Naive B cell (primary cell): ENCODE data around the gene SLC35E3. TPM values are rescaled to one million over a fixed set of nuclear protein-coding genes. Genes with fewer than 3 reads are reported as not detected.
A peak's percentile ranks its signal among the peaks of the same experiment; 100 is the strongest.

ENCODE experiments used
- ATAC-seq, 2 donors: fragments of 150-1000 bp; cut with Tn5 transposase; 2 replicates each; pipeline ENCODE4 v1.10.0; 2021; ENCODE audit warnings: low read depth in 2 of 2, mild to moderate bottlenecking in 2 of 2, moderate library complexity in 2 of 2
- DNase-seq: peaks from one replicate; pipeline ENCODE4 v3.0.0; 2022
- H3K27ac Mint-ChIP-seq, 6 donors: one replicate each; pipeline ENCODE4 v1.8.0; 2020 to 2022; ENCODE audit warnings: mild to moderate bottlenecking in 6 of 6, mixed read lengths in 6 of 6, moderate library complexity in 5 of 6, inconsistent platforms in 2 of 6
- H3K27me3 Mint-ChIP-seq, 3 donors: one replicate each; pipeline ENCODE4 v1.8.0; 2021 to 2022; ENCODE audit warnings: mixed read lengths in 3 of 3, mild to moderate bottlenecking in 1 of 3
- H3K36me3 Mint-ChIP-seq, 2 donors: one replicate each; pipeline ENCODE4 v1.8.0; 2020 to 2022; ENCODE audit warnings: mixed read lengths in 2 of 2, inconsistent platforms in 1 of 2, mild to moderate bottlenecking in 1 of 2
- H3K4me1 Mint-ChIP-seq, 3 donors: one replicate each; pipeline ENCODE4 v1.8.0; 2020 to 2022; ENCODE audit warnings: mixed read lengths in 3 of 3, inconsistent platforms in 1 of 3, mild to moderate bottlenecking in 1 of 3, moderate library complexity in 1 of 3
- H3K4me3 Mint-ChIP-seq, 8 donors: one replicate each; pipeline ENCODE4 v1.8.0; 2020 to 2022; ENCODE audit warnings: mild to moderate bottlenecking in 8 of 8, mixed read lengths in 8 of 8, moderate library complexity in 8 of 8, inconsistent platforms in 2 of 8
- H3K9me3 Mint-ChIP-seq, 7 donors: one replicate each; pipeline ENCODE4 v1.8.0; 2020 to 2022; ENCODE audit warnings: mixed read lengths in 7 of 7, mild to moderate bottlenecking in 5 of 7, inconsistent platforms in 2 of 7, moderate library complexity in 1 of 7
- polyA plus RNA-seq, 6 donors: library from polyadenylated mRNA; unstranded; fragments of 300-500 nt; fragmentation: Illumina TruSeq; gene quantifications; one replicate each; pipeline ENCODE4 v1.2.3, GENCODE V29; 2021; ENCODE audit warnings: low read depth in 6 of 6

The SLC35E3 gene
- polyA plus RNA-seq, 6 donors from 2014 or later = 11.4 to 26.2 (median 16.4) TPM

- Mint-ChIP-seq H3K4me3 (no peak overlapping the region), H3K27me3 (no peaks in the 10 kb centered on the region), H3K4me1 (peaks cover 0 to 16% (median 3%) of the 10 kb centered on the region in 3 donors), H3K9me3 (no peaks in the 10 kb centered on the region), H3K36me3 (peaks cover 19 to 20% of the 10 kb centered on the region in 2 donors), H3K27ac (no peak overlapping the region)
- DNase-seq = no peak
- no peak for ATAC-seq
Measured at GRCh38 chr12:68760806-68761441, 14.9 kb downstream of the SLC35E3 start.

- Mint-ChIP-seq H3K4me3 (no peak overlapping the region), H3K36me3 (peaks cover 19 to 20% of the 10 kb centered on the region in 2 donors), H3K27ac (peak overlapping the region in 1 of 6 donors; percentile 58), H3K4me1 (peaks cover 0 to 16% (median 3%) of the 10 kb centered on the region in 3 donors), H3K9me3 (no peaks in the 10 kb centered on the region), H3K27me3 (no peaks in the 10 kb centered on the region)
- ATAC-seq (no peak), DNase-seq (no peak)
Measured at GRCh38 chr12:68761442-68761812, 15.5 kb downstream of the SLC35E3 start.

GRCh38 chr12:68761901-68762630 lies 16.1 kb downstream of the SLC35E3 start:
- Mint-ChIP-seq H3K4me3 (no peak overlapping the region), H3K27ac (peak overlapping the region in 3 of 6 donors; percentile 2 to 64 (median 11)), H3K4me1 (peaks cover 0 to 16% (median 3%) of the 10 kb centered on the region in 3 donors), H3K27me3 (no peaks in the 10 kb centered on the region), H3K9me3 (no peaks in the 10 kb centered on the region), H3K36me3 (peaks cover 20 to 23% of the 10 kb centered on the region in 2 donors)
- DNase-seq (no peak), ATAC-seq (no peak)

- H3K9me3 Mint-ChIP-seq = no peaks in the 10 kb centered on the region
- peaks cover 0 to 16% (median 3%) of the 10 kb centered on the region in 3 donors for H3K4me1 Mint-ChIP-seq
- DNase-seq (no peak), ATAC-seq (no peak)
- no peak overlapping the region for H3K27ac Mint-ChIP-seq
- peaks cover 20 to 23% of the 10 kb centered on the region in 2 donors for H3K36me3 Mint-ChIP-seq
- H3K27me3 Mint-ChIP-seq = no peaks in the 10 kb centered on the region
- no peak overlapping the region for H3K4me3 Mint-ChIP-seq
Measured at GRCh38 chr12:68762691-68763090, 16.7 kb downstream of the SLC35E3 start.

GRCh38 chr12:68765696-68766095 lies 19.7 kb downstream of the SLC35E3 start:
- peaks cover 0 to 24% (median 11%) of the 10 kb centered on the region in 3 donors for H3K4me1 Mint-ChIP-seq
- no peaks in the 10 kb centered on the region for H3K27me3 Mint-ChIP-seq
- DNase-seq (no peak), ATAC-seq (no peak)
- H3K36me3 Mint-ChIP-seq = peaks cover 16 to 18% of the 10 kb centered on the region in 2 donors
- H3K27ac Mint-ChIP-seq = no peak overlapping the region
- H3K9me3 Mint-ChIP-seq = no peaks in the 10 kb centered on the region
- no peak overlapping the region for H3K4me3 Mint-ChIP-seq

GRCh38 chr12:68766646-68767045 lies 20.7 kb downstream of the SLC35E3 start:
- ATAC-seq = no peak
- Mint-ChIP-seq H3K27me3 (no peaks in the 10 kb centered on the region), H3K9me3 (no peaks in the 10 kb centered on the region), H3K4me1 (peaks cover 0 to 26% (median 21%) of the 10 kb centered on the region in 3 donors), H3K4me3 (no peak overlapping the region), H3K36me3 (peaks cover 8 to 15% of the 10 kb centered on the region in 2 donors), H3K27ac (no peak overlapping the region)
- no peak for DNase-seq

GRCh38 chr12:68767191-68767590 lies 21.2 kb downstream of the SLC35E3 start:
- Mint-ChIP-seq H3K4me1 (peaks cover 0 to 24% (median 21%) of the 10 kb centered on the region in 3 donors), H3K4me3 (no peak overlapping the region), H3K9me3 (no peaks in the 10 kb centered on the region), H3K27ac (no peak overlapping the region), H3K36me3 (peaks cover 3 to 10% of the 10 kb centered on the region in 2 donors), H3K27me3 (no peaks in the 10 kb centered on the region)
- ATAC-seq = no peak
- DNase-seq = no peak

GRCh38 chr12:68768431-68768939 lies 22.5 kb downstream of the SLC35E3 start:
- Mint-ChIP-seq H3K4me3 (no peak overlapping the region), H3K27me3 (no peaks in the 10 kb centered on the region), H3K36me3 (peaks cover 0 to 8% of the 10 kb centered on the region in 2 donors), H3K27ac (no peak overlapping the region), H3K4me1 (peaks cover 11 to 37% (median 28%) of the 10 kb centered on the region in 3 donors), H3K9me3 (no peaks in the 10 kb centered on the region)
- DNase-seq (no peak), ATAC-seq (no peak)

GRCh38 chr12:68769941-68770340 lies 24.0 kb downstream of the SLC35E3 start:
- Mint-ChIP-seq H3K27ac (peak overlapping the region in 5 of 6 donors; percentile 17 to 91 (median 27)), H3K4me1 (peaks cover 17 to 48% (median 28%) of the 10 kb centered on the region in 3 donors), H3K27me3 (no peaks in the 10 kb centered on the region), H3K9me3 (no peaks in the 10 kb centered on the region), H3K4me3 (no peak overlapping the region), H3K36me3 (peaks cover 0 to 4% of the 10 kb centered on the region in 2 donors)
- no peak for DNase-seq
- no peak for ATAC-seq

GRCh38 chr12:68771223-68771925 lies 25.4 kb downstream of the SLC35E3 start:
- Mint-ChIP-seq H3K4me1 (peaks cover 17 to 51% (median 28%) of the 10 kb centered on the region in 3 donors), H3K9me3 (no peaks in the 10 kb centered on the region), H3K4me3 (peak overlapping the region in 1 of 8 donors; percentile 56), H3K27me3 (no peaks in the 10 kb centered on the region), H3K27ac (peak overlapping the region; percentile 27 to 91 (median 70)), H3K36me3 (peaks cover 0 to 4% of the 10 kb centered on the region in 2 donors)
- DNase-seq = no peak
- ATAC-seq = no peak

GRCh38 chr12:68772714-68773113 lies 26.7 kb downstream of the SLC35E3 start:
- peak overlapping the region; percentile 61 to 96 (median 80) for H3K27ac Mint-ChIP-seq

GRCh38 chr12:68773582-68773981 lies 27.6 kb downstream of the SLC35E3 start:
- no peaks in the 10 kb centered on the region for H3K36me3 Mint-ChIP-seq
- no peaks in the 10 kb centered on the region for H3K27me3 Mint-ChIP-seq
- H3K4me3 Mint-ChIP-seq = peak overlapping the region in 6 of 8 donors; percentile 64 to 80 (median 73)
- H3K27ac Mint-ChIP-seq = peak overlapping the region; percentile 61 to 96 (median 80)
- no peak for ATAC-seq
- peaks cover 17 to 55% (median 28%) of the 10 kb centered on the region in 3 donors for H3K4me1 Mint-ChIP-seq
- no peak for DNase-seq
- H3K9me3 Mint-ChIP-seq = no peaks in the 10 kb centered on the region

More at GRCh38 chr12:68772714-68773113, 26.7 kb downstream of the SLC35E3 start:
- Mint-ChIP-seq H3K27me3 (no peaks in the 10 kb centered on the region), H3K36me3 (no peaks in the 10 kb centered on the region), H3K4me1 (peaks cover 17 to 55% (median 28%) of the 10 kb centered on the region in 3 donors), H3K4me3 (peak overlapping the region in 7 of 8 donors; percentile 52 to 80 (median 75)), H3K9me3 (no peaks in the 10 kb centered on the region)
- DNase-seq = peak; percentile 29
- peak; percentile 78 to 79 for ATAC-seq

- no peak overlapping the region for H3K4me3 Mint-ChIP-seq
- H3K27me3 Mint-ChIP-seq = no peaks in the 10 kb centered on the region
- H3K4me1 Mint-ChIP-seq = peaks cover 17 to 51% (median 26%) of the 10 kb centered on the region in 3 donors
- H3K36me3 Mint-ChIP-seq = no peaks in the 10 kb centered on the region
- peak overlapping the region in 2 of 6 donors; percentile 6 to 42 for H3K27ac Mint-ChIP-seq
- H3K9me3 Mint-ChIP-seq = no peaks in the 10 kb centered on the region
- DNase-seq (no peak), ATAC-seq (no peak)
Measured at GRCh38 chr12:68775121-68775630, 29.2 kb downstream of the SLC35E3 start.
